SK-N-SH (cell line): ENCODE results near the gene JAZF1. TPM values are rescaled to one million over a fixed set of nuclear protein-coding genes. Genes with fewer than 3 reads are reported as not detected.
A peak's percentile ranks its signal among the peaks of the same experiment; 100 is the strongest.

Source experiments
- CTCF ChIA-PET: fragments of 300-600, 350-600 bp; formaldehyde crosslinking; extraction: SDS; loops from one replicate; lab custom pipeline; 2021; lab: Yijun Ruan, JAX
- POLR2A ChIA-PET: fragments of 350-600 bp; sonication (Branson Sonifier 250); formaldehyde crosslinking; extraction: SDS; loops from one replicate; lab custom pipeline; 2020; ENCODE audit warnings: antibody characterized with exemption, inconsistent platforms; lab: Yijun Ruan, JAX
- DNase-seq: peaks from one replicate; pipeline ENCODE4 v3.0.0; 2012
- H2AFZ ChIP-seq: fragments of 200-600 bp; sonication (generic); 2 replicates; pipeline ENCODE4 v1.8.1; 2016; ENCODE audit warnings: antibody characterized with exemption, mild to moderate bottlenecking, low read depth
- H3F3A ChIP-seq: fragments of 200-600 bp; sonication (generic); replicated peaks from 2 replicates; pipeline ENCODE3; 2016; ENCODE audit warnings: antibody characterized with exemption, mild to moderate bottlenecking; ENCODE audit not compliant: insufficient read depth
- H3K27ac ChIP-seq, 2 experiments: fragments of 200-500 bp in 1 of 2; fragments of 200-600 bp in 1 of 2; sonication (Bioruptor generic) in 1 of 2; sonication (generic), shearing (Covaris generic) in 1 of 2; 2 replicates each; pipeline versions ENCODE4 v1.5.1 to v1.6.1; 2014 to 2016; ENCODE audit warnings: low read depth in 2 of 2, inconsistent platforms in 1 of 2, low read length in 1 of 2, mild to moderate bottlenecking in 1 of 2, mixed read lengths in 1 of 2
- H3K27me3 ChIP-seq: fragments of 200-600 bp; sonication (generic), shearing (Covaris generic); 2 replicates; pipeline ENCODE4 v1.6.1; 2016; ENCODE audit warnings: mixed run types; ENCODE audit not compliant: insufficient read depth
- H3K36me3 ChIP-seq, 2 experiments: fragments of 200-500 bp in 1 of 2; fragments of 200-600 bp in 1 of 2; sonication (Bioruptor generic) in 1 of 2; sonication (generic) in 1 of 2; replicated peaks in 1 of 2; 2 replicates each; pipeline versions ENCODE3 to v1.5.1; 2014 to 2016; ENCODE audit warnings: low read length in 1 of 2, mild to moderate bottlenecking in 1 of 2; ENCODE audit not compliant: insufficient read depth in 2 of 2, control insufficient read depth in 1 of 2
- H3K4me1 ChIP-seq, 2 experiments: fragments of 200-500 bp in 1 of 2; fragments of 200-600 bp in 1 of 2; sonication (Bioruptor generic) in 1 of 2; sonication (generic), shearing (Covaris generic) in 1 of 2; 2 replicates each; pipeline versions ENCODE4 v1.5.1 to v1.6.1; 2014 to 2016; ENCODE audit warnings: low read depth in 1 of 2, low read length in 1 of 2, mixed run types in 1 of 2; ENCODE audit not compliant: insufficient read depth in 2 of 2, control insufficient read depth in 1 of 2
- H3K4me2 ChIP-seq: fragments of 200-600 bp; sonication (generic), shearing (Covaris generic); 2 replicates; pipeline ENCODE4 v1.6.1; 2017; ENCODE audit warnings: mixed run types
- H3K4me3 ChIP-seq, 2 experiments: fragments of 200-500 bp in 1 of 2; fragments of 200-600 bp in 1 of 2; sonication (Bioruptor generic) in 1 of 2; sonication (generic), shearing (Covaris generic) in 1 of 2; 2 replicates each; pipeline versions ENCODE4 v1.5.1 to v1.8.1; 2014 to 2016; ENCODE audit warnings: low read depth in 2 of 2, inconsistent platforms in 1 of 2, low read length in 1 of 2, mild to moderate bottlenecking in 1 of 2, mixed read lengths in 1 of 2, moderate library complexity in 1 of 2
- H3K79me2 ChIP-seq: fragments of 200-600 bp; sonication (generic); 2 replicates; pipeline ENCODE4 v1.8.1; 2017; ENCODE audit warnings: mild to moderate bottlenecking; ENCODE audit not compliant: insufficient read depth
- H3K9ac ChIP-seq: fragments of 200-600 bp; sonication (generic); 2 replicates; pipeline ENCODE4 v1.6.1; 2017; ENCODE audit warnings: mixed run types
- H3K9me2 ChIP-seq: fragments of 200-600 bp; sonication (generic); 2 replicates; pipeline ENCODE4 v1.6.1; 2017; ENCODE audit warnings: mixed run types
- H3K9me3 ChIP-seq: fragments of 200-600 bp; sonication (generic); 2 replicates; pipeline ENCODE4 v1.6.1; 2017; ENCODE audit warnings: mixed run types, mild to moderate bottlenecking, moderate library complexity
- H4K20me1 ChIP-seq: fragments of 200-600 bp; sonication (generic); 2 replicates; pipeline ENCODE4 v1.6.1; 2017; ENCODE audit warnings: mild to moderate bottlenecking, mixed run types; ENCODE audit not compliant: insufficient read depth
- CTCF ChIP-seq: fragments of 200-600 bp; sonication (generic); IDR thresholded peaks from 2 replicates; pipeline ENCODE4 v1.6.1; 2017; ENCODE audit warnings: antibody characterized with exemption, mild to moderate bottlenecking, moderate library complexity
- ELF1 ChIP-seq: IDR thresholded peaks from 2 replicates; pipeline ENCODE4 v1.4.0; 2012
- EP300 ChIP-seq, 2 experiments: IDR thresholded peaks; 2 replicates each; pipeline versions ENCODE4 v1.4.0 to v1.6.1; 2012; ENCODE audit warnings: borderline replicate concordance in 1 of 2, low read depth in 1 of 2, low read length in 1 of 2
- FOSL2 ChIP-seq: IDR thresholded peaks from 2 replicates; pipeline ENCODE4 v1.4.0; 2012; ENCODE audit warnings: low read depth, mild to moderate bottlenecking, moderate library complexity, borderline replicate concordance
- FOXM1 ChIP-seq: IDR thresholded peaks from 2 replicates; pipeline ENCODE4 v1.4.0; 2012; ENCODE audit warnings: low read depth, mild to moderate bottlenecking
- IRF3 ChIP-seq: fragments of 150-350 bp; IDR thresholded peaks from 2 replicates; pipeline ENCODE4 v1.6.1; 2016; ENCODE audit warnings: mild to moderate bottlenecking, low read depth, low read length
- MEF2A ChIP-seq: IDR thresholded peaks from 2 replicates; pipeline ENCODE4 v1.4.0; 2012; ENCODE audit warnings: low read depth, borderline replicate concordance
- NFIC ChIP-seq: IDR thresholded peaks from 2 replicates; pipeline ENCODE4 v1.4.0; 2012; ENCODE audit warnings: borderline replicate concordance
- POLR2AphosphoS5 ChIP-seq: IDR thresholded peaks from 2 replicates; pipeline ENCODE4 v1.6.1; 2012; ENCODE audit warnings: low read depth, low read length
- RFX5 ChIP-seq: IDR thresholded peaks from 2 replicates; pipeline ENCODE4 v1.6.1; 2012; ENCODE audit warnings: mild to moderate bottlenecking, improper control_type of control experiment, low read length
- SIN3A ChIP-seq: IDR thresholded peaks from 2 replicates; pipeline ENCODE4 v1.6.1; 2012; ENCODE audit warnings: low read depth, mild to moderate bottlenecking, low read length, moderate library complexity, borderline replicate concordance
- TAF1 ChIP-seq: IDR thresholded peaks from 2 replicates; pipeline ENCODE4 v1.6.1; 2012; ENCODE audit warnings: low read depth, mild to moderate bottlenecking, low read length, moderate library complexity, borderline replicate concordance
- TCF12 ChIP-seq: IDR thresholded peaks from 2 replicates; pipeline ENCODE4 v1.4.0; 2012
- TEAD4 ChIP-seq: IDR thresholded peaks from 2 replicates; pipeline ENCODE4 v1.4.0; 2012; ENCODE audit warnings: mild to moderate bottlenecking, borderline replicate concordance; ENCODE audit not compliant: insufficient read depth
- USF1 ChIP-seq: IDR thresholded peaks from 2 replicates; pipeline ENCODE4 v1.4.0; 2012; ENCODE audit warnings: low read depth, borderline replicate concordance
- USF2 ChIP-seq: fragments of 150-350 bp; IDR thresholded peaks from 2 replicates; pipeline ENCODE4 v1.6.1; 2017; ENCODE audit warnings: antibody characterized with exemption, low read length, low read depth, borderline replicate concordance
- YY1 ChIP-seq: IDR thresholded peaks from 2 replicates; pipeline ENCODE4 v1.4.0; 2012; ENCODE audit warnings: low read depth, mild to moderate bottlenecking
- ZBTB33 ChIP-seq: IDR thresholded peaks from 2 replicates; pipeline ENCODE4 v1.4.0; 2012; ENCODE audit warnings: low read depth, borderline replicate concordance
- WGBS: methylation state at CpG from one replicate; pipeline ENCODE4 v1.1.6; 2017; ENCODE audit warnings: low lambda C conversion rate; 5-methylcytosine and 5-hydroxymethylcytosine counted together
- polyA plus RNA-seq, 3 experiments: library from polyadenylated mRNA; depleted of rRNA; stranded (reverse); fragments of >200 nt; gene quantifications; 2 replicates each; pipeline ENCODE4 v1.2.3, GENCODE V29; 2012

Gene JAZF1
- polyA plus RNA-seq, 1 of the 3 experiments (the other 2 are of a cell fraction) = 1.7 TPM

GRCh38 chr7:27996141-27996540, 184.5 kb downstream of the JAZF1 start:
- H3K79me2 ChIP-seq = no peaks in the 10 kb centered on the region
- H3K4me3 ChIP-seq = no peak overlapping the region
- H3K9ac ChIP-seq = no peak overlapping the region
- no peaks in the 10 kb centered on the region for H4K20me1 ChIP-seq
- no peaks in the 10 kb centered on the region for H3K9me2 ChIP-seq
- ChIA-PET CTCF (interaction anchor here (1.1 to 4.7 kb wide), 5 partner anchors 8 to 98 kb away, joined by 3 to 24 read pairs (median 4); no protein-coding TSS in a partner anchor), POLR2A (no interaction called here)
- no peaks in the 10 kb centered on the region for H3K9me3 ChIP-seq
- peaks cover 8% of the 10 kb centered on the region for H3F3A ChIP-seq
- TF ChIP-seq SIN3A (no peak), POLR2AphosphoS5 (no peak), USF2 (no peak), YY1 (no peak), ZBTB33 (no peak), NFIC (no peak), ELF1 (no peak), EP300 (IDR thresholded peaks at IDR 0.05; ENCODE audit: borderline replicate concordance in 1 of 2, low read depth in 1 of 2, low read length in 1 of 2) (no peak), TAF1 (no peak), TEAD4 (no peak), RFX5 (no peak), IRF3 (no peak), TCF12 (no peak), FOXM1 (no peak), FOSL2 (no peak)
- WGBS = 90% methylated on average over 7 of the region's 7 CpGs
- no peak overlapping the region for H2AFZ ChIP-seq
- H3K4me2 ChIP-seq = no peak overlapping the region
- H3K36me3 ChIP-seq = no peaks in the 10 kb centered on the region
- no peak for DNase-seq
- peaks cover 9 to 13% of the 10 kb centered on the region in 2 experiments for H3K4me1 ChIP-seq
- H3K27ac ChIP-seq = no peak overlapping the region
- no peaks in the 10 kb centered on the region for H3K27me3 ChIP-seq

- H4K20me1 ChIP-seq = no peaks in the 10 kb centered on the region
- H2AFZ ChIP-seq = no peak overlapping the region
- H3K27ac ChIP-seq = peak overlapping the region in 1 of 2 experiments; percentile 72; a peak in 2 of 4 replicates
- H3K9me3 ChIP-seq = no peaks in the 10 kb centered on the region
- no peak overlapping the region for H3K4me3 ChIP-seq
- CTCF ChIA-PET = interaction anchor here (1.1 to 4.7 kb wide), 7 partner anchors 9 to 99 kb away, joined by 3 to 24 read pairs (median 4); no protein-coding TSS in a partner anchor
- POLR2A ChIA-PET = no interaction called here
- H3K9me2 ChIP-seq = no peaks in the 10 kb centered on the region
- H3K4me2 ChIP-seq = no peak overlapping the region
- no peak overlapping the region for H3K9ac ChIP-seq
- 97% methylated on average over 3 of the region's 3 CpGs for WGBS
- H3F3A ChIP-seq = peaks cover 8% of the 10 kb centered on the region
- no peaks in the 10 kb centered on the region for H3K27me3 ChIP-seq
- H3K36me3 ChIP-seq = no peaks in the 10 kb centered on the region
- H3K4me1 ChIP-seq = peaks cover 9 to 13% of the 10 kb centered on the region in 2 experiments
- no peaks in the 10 kb centered on the region for H3K79me2 ChIP-seq
- DNase-seq = no peak
- TF ChIP-seq CTCF (no peak), RFX5 (no peak), MEF2A (no peak), USF1 (no peak), ZBTB33 (no peak), TAF1 (no peak), ELF1 (no peak)
Measured at GRCh38 chr7:27995228-27995627, 185.4 kb downstream of the JAZF1 start.
